ENCODE measurements around the gene AQP3.
"Not testable (repeated sequence)": the region's sequence is repeated elsewhere in the genome, so short reads cannot be mapped to it uniquely, and the experiment has no call there.

AQP3 gene

GRCh38 chr9:33442125-33442524 is 5.3 kb downstream of the AQP3 start:
- no peak for DNase-seq (ENCODE audit: low spot score)
- FAIRE-seq = no peak

DNA sequence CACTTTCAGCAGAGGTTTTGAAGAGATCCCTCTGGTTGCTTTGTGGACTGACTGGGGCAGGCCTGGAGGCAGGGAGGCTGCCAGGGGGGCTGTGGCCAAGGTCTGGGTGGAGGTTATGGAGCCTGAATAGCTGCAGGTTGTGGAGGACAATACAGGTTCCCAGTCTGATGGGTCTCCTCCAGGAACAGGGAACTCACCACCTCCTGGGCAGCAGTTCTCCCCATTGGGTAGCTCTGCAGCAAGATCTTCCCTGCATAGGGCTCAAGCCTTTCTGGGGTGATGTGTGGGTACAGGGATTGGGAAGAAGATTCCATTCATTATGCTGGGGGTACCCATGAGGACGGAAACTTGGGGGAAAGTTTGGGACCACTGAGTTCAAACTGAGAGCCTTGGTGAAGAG is 6.8 kb downstream of the AQP3 start:
- DNase-seq (ENCODE audit: low spot score) (no peak), FAIRE-seq (no peak)

GRCh38 chr9:33440204-33440603 is 7.2 kb downstream of the AQP3 start:
- DNase-seq (ENCODE audit: low spot score) (no peak), FAIRE-seq (no peak)

GRCh38 chr9:33439731-33440130 is 7.7 kb downstream of the AQP3 start:
- FAIRE-seq (no peak), DNase-seq (ENCODE audit: low spot score) (no peak)

- FAIRE-seq = no peak
These were observed 8.3 kb downstream of the AQP3 start for GRCh38 chr9:33438926-33439680.

DNA sequence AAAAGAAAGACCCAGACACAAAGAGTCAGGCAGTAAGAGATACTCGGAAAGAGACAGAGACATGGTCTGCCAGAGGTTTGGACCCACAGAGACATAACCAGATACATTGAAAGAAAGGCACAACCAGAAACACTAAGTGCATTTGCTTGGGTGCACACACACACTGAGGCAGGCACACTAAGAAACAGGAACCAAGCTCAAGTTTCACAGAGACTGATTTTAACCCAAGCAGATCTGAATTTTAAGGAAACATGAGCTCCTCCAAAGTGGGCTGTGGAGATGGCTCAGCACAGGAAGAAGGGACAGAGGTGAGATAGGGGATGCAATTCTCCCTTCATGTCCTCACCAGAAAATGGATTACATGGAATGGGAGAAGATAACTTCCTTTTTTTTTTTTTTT is 9.5 kb downstream of the AQP3 start:
- FAIRE-seq (no peak), DNase-seq (ENCODE audit: low spot score) (no peak)

More at GRCh38 chr9:33438926-33439680, 8.3 kb downstream of the AQP3 start:
- DNase-seq (ENCODE audit: low spot score) = no peak

DNA sequence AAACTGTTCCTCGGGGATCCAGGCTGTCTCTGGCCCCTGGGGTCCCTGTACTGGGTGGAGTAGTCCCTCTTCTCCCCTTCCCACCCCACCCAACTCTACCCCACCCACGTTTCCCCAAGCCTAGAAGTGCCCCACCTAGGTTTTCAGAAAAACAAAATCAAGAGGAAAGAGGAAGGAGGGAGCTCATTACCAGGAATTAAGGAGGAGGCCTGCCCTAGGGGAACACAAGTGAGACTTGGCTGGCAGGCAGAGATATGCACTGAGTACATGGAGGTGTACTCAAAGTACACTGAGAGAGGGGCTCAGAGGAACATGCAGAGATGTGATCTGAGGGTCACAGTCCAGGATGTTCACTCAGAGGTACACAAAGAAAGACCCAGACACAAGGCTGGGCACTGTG is 10.2 kb downstream of the AQP3 start:
- DNase-seq (ENCODE audit: low spot score) = no peak
- FAIRE-seq = no peak

GRCh38 chr9:33436445-33436844 is 10.9 kb downstream of the AQP3 start:
- FAIRE-seq (no peak), DNase-seq (ENCODE audit: low spot score) (no peak)

- no peak for DNase-seq (ENCODE audit: low spot score)
- no peak for FAIRE-seq
These were observed 11.5 kb downstream of the AQP3 start for GRCh38 chr9:33435821-33436277.

DNA sequence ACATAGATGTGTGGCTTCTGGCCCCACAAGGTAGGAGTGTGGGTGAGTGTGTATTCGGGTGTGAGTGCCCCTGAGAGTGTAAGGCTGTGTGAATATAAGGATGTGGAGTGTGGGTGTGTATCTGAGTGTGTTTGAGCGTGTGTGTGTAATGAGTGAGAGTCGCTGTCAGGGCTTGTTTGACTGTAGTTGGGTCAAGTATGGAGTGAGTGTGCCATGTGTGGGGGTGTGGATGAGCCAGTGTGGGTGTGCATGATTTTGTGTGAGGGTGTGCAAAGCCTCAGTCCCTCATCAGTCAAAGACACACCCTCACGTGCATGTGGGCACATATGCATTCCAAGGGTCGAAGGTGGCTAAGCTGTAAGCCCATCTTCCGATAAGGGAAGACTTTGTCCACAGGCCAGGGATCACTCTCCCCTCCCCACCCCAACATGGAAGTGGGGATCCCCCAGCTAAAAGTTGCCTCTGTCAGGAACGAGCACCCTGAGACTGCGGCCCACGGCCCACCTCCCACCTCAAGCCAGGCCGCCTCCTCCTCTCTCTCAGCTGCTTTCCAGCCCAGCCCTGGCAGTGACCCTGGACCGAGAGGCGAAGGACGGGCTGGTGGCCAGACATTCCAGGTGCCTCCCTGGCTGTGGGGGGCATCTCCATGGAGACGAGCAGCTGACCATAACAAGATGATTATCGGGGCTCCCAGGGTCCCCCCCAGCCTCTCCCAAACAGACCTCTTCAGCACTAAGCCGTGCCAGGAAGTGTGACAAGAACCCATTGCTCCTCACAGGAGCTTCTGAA is 12.9 kb downstream of the AQP3 start:
- DNase-seq (ENCODE audit: low spot score) = no peak
- no peak for FAIRE-seq

DNA sequence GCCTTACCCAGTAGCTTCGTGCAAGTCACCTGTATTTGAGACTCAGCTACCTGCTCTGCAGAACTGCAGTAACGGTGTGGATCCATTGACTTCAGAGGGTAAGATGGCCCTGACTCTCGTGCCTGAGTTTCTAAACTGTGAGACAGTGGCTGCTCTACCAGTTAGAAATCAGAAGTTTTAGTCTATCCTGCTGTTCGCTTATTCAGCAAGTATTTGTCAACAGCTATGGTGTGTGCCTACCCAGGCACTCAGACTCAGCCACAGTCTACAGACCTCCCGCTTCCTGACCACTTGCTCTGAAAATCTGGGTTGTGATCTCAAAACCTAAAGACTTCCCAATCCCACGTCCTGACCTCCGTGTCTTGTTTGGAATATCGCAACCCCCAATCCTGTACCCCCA is 13.5 kb downstream of the AQP3 start:
- FAIRE-seq (no peak), DNase-seq (ENCODE audit: low spot score) (no peak)

DNA sequence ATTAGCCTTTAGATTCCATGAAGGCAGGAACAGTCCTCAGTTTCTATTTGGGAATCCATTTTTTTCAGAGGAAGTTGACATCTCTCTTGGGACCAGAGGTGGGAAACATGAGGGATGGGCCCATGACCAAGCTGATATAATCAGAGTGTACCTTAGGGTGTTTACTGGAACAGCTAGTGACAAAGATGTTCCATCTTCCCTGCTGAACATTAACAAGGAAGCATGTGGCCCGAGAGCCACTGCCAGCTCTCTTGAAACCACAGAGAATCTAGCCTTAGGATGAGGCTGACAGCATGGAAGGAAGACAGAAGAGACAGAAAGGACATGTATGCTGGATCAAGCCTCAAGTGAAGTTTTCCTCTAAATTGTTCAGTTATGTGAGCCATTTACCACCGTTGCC is 16.0 kb downstream of the AQP3 start:
- DNase-seq (ENCODE audit: low spot score) (no peak), FAIRE-seq (no peak)

DNA sequence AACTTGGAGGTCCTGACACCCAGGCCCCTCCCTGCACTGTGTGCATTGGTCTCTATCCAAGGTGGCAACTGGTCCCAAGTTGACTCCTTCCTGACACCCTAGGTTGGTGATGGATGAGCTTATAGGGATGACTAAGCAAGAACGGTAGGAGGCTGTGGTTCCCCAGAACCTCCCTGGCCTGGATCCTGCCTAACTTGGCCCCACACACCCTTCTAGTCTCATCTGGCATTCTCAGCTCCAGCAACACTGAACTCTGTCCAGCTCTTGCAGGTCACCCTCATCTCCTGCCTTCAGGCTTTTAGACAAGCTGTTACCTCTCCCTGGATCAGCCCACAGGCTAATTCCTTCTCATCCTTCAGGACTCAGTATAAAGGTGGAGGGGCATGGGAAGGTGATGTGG is 16.5 kb downstream of the AQP3 start:
- FAIRE-seq (no peak), DNase-seq (ENCODE audit: low spot score) (no peak)

DNA sequence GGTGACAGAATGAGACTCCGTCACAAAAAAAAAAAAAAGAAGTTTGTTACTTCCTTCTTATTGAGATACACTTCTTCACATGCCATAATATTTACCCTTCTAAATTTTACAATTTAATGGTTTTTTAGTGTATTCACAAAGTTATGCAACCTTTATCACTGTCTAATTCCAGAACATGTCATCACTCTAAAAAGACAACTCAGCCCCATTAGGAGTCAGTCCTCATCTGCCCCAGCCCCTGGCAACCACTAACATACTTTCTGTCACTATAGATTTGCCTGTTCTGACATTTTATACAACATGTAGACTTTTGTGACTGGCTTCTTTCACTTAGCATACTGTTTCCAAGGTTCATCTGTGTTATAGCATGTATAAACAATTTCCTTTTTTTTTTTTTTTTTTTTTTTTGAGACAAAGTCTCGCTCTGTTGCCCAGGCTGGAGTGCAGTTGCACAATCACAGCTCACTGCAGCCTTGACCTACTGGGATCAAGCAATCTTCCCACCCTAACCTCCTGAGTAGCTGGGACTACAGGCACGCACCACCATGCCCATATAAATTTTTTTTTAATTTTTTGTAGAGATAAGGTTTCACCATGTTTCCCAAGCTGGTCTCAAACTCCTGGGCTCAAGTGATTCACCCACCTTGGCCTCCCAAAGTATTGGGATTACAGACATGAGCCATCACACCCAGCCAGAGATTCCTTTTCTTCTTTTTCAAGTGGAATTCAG is 18.0 kb downstream of the AQP3 start:
- FAIRE-seq = no peak
- DNase-seq (ENCODE audit: low spot score) = no peak

DNA sequence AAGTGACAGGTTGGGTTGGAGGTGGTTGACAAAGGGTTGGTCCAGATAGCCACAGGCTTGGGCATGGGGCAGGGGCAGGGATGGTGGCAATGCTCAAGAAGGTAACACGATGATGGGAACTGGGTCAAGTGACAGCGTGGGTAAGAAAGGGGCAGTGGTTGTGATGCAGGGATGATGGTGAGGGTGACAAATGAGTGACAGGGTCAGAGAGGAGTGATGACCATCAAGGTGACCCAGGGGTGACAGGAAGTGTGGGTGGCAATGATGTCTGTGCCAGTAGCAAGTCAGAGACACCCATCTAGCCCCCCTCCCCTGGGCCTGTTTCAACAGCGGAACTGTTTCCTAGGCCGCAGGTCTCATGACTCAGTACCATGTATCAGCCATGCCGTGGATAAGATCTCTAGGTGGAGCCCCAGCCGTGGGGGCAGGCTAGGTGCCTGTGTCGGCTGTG is 20.5 kb downstream of the AQP3 start:
- FAIRE-seq (no peak), DNase-seq (ENCODE audit: low spot score) (no peak)

- no peak for DNase-seq (ENCODE audit: low spot score)
- no peak for FAIRE-seq
These were observed 22.3 kb downstream of the AQP3 start for GRCh38 chr9:33425128-33425533.

DNA sequence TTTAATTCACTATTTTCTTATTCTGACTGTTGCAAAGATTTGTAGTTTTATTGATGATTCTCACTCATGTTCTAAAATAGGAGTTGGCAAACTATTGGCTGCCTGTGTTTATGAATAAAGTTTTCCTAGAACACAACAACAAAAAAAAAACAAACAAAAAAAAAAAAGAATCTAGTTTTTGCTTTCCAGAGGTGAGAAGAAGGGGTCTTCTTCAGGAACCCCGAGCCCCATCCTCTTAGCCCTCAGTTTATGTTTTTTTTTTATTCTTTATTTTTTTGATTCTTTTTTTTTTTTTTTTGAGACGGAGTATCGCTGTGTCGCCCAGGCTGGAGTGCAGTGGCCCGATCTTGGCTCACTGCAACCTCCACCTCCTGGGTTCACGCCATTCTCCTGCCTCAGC is 22.9 kb downstream of the AQP3 start:
- not testable (repeated sequence) for DNase-seq (ENCODE audit: low spot score)

DNA sequence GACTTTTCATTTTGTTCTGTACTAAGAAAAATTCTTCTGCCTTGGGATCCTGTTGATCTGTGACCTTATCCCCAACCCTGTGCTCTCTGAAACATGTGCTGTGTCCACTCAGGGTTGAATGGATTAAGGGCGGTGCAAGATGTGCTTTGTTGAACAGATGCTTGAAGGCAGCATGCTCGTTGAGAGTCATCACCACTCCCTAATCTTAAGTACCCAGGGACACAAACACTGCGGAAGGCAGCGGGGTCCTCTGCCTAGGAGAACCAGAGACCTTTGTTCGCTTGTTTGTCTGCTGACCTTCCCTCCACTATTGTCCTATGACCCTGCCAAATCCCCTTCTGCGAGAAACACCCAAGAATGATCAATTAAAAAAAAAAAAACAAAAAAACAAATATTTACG is 23.4 kb downstream of the AQP3 start:
- not testable (repeated sequence) for DNase-seq (ENCODE audit: low spot score); FAIRE-seq

More for the DNA sequence above, 22.9 kb downstream of the AQP3 start:
- not testable (repeated sequence) for FAIRE-seq

- FAIRE-seq (no peak), DNase-seq (ENCODE audit: low spot score) (no peak)
These were observed 27.6 kb downstream of the AQP3 start for GRCh38 chr9:33419708-33420303.

DNA sequence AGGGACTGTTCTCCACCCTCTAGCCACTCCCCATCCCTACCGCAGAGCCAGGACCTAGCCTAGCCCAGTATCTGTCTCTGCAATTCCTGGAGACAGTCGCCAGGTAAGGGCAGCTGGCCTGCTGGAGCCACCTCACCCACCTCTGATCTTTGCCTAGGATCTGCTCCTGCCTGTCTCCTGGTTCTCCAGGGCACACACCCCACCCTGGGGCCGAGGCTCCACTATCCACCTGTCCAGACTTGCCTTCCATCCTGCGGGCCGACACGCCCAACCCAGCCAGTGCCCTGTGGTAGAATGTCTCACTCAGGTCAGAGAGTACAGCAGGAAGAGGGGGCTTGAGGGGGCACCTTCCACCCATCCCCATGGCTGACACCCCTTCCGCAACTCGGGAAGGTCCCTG is 29.3 kb downstream of the AQP3 start:
- FAIRE-seq = no peak
- DNase-seq (ENCODE audit: low spot score) = no peak

DNA sequence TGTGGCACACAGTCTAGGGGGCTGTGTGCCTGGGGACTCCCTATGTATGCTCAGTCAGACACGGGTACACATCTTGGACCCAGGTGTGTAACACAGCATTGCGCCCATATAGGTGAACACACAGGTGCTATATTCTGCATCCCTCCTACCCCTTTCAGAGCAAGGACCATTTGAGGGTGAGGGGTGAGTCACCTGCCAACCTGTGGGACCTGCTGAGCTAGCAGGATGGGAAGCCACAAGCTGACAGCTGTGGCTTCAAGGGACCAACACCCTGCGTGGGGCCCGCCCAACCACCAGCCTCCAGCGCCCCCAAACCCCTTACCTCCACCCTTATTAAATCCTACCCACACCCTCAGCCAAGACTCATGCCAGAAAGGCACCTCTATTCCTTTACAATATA is 30.4 kb downstream of the AQP3 start:
- DNase-seq (ENCODE audit: low spot score) (no peak), FAIRE-seq (no peak)

All from RCC 7860 (cell line).